Astrocyte of the spinal cord (primary cell): Measurements from ENCODE around the gene ZNF423.

ENCODE experiments used
- DNase-seq: peaks from one replicate; pipeline ENCODE4 v3.0.0; 2011; ENCODE audit warnings: low read depth, low spot score
- H3K4me3 ChIP-seq: 2 replicates; pipeline ENCODE4 v1.5.1; 2011; ENCODE audit warnings: low read depth, mild to moderate bottlenecking, low read length, moderate library complexity
- in situ Hi-C: cut with HindIII; loops from 2 replicates; pipeline ENCODE4 v1.10.0; 2017; ENCODE audit warnings: low sequenced_read_pairs
- TF ChIP-seq, protein P1 (sequence below): IDR thresholded peaks from 2 replicates; pipeline ENCODE4 v1.5.1; 2012; ENCODE audit warnings: low read depth, mild to moderate bottlenecking, low read length, inconsistent platforms

ZNF423 gene

DNA sequence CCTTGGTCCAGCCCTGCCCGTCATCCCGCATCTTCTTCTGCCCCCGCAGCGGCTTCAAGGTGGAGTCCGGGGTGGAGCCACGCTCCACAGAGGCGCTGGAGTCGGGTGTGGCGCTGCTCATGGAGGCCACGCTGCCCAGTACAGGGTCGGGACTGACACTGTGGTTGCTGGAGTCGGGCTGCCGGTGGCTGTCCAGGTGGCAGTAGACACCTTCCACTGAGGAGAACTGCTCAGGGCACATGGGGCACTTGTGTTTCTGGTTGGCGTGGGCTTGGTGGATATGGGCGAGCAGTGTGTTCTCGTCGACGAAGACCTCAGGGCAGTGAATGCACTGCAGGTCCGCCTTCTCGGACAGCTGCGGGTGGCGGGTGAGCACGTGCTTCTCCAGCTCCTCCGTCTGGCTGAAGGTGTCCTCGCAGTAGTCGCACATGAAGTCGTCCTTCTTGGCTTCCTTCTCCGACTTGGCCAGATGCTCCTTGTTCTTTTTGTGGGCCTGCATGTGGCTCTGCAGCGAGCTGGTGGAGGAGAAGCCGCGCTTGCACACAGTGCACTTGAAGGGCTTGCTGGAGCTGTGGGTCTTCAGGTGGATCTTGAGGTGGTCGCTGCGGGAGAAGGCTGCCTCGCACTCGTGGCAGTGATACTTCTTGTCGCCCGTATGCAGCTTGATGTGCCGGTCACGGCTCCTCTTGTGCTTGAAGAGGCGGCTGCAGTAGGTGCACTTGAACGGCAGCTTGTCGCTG lies 217.8 kb downstream of the ZNF423 start:
- no peak for DNase-seq
- H3K4me3 ChIP-seq, result no peak overlapping the region
- TF ChIP-seq, protein P1, sequence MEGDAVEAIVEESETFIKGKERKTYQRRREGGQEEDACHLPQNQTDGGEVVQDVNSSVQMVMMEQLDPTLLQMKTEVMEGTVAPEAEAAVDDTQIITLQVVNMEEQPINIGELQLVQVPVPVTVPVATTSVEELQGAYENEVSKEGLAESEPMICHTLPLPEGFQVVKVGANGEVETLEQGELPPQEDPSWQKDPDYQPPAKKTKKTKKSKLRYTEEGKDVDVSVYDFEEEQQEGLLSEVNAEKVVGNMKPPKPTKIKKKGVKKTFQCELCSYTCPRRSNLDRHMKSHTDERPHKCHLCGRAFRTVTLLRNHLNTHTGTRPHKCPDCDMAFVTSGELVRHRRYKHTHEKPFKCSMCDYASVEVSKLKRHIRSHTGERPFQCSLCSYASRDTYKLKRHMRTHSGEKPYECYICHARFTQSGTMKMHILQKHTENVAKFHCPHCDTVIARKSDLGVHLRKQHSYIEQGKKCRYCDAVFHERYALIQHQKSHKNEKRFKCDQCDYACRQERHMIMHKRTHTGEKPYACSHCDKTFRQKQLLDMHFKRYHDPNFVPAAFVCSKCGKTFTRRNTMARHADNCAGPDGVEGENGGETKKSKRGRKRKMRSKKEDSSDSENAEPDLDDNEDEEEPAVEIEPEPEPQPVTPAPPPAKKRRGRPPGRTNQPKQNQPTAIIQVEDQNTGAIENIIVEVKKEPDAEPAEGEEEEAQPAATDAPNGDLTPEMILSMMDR, result no peak
- in situ Hi-C loops, result no loop called here

GRCh38 chr16:49637511-49637910 lies 218.4 kb downstream of the ZNF423 start:
- no peak overlapping the region for H3K4me3 ChIP-seq
- TF ChIP-seq, protein P1, result no peak
- in situ Hi-C loops, result no loop called here
- no peak for DNase-seq

- in situ Hi-C loops, result no loop called here
- DNase-seq, result no peak
- TF ChIP-seq, protein P1, result no peak
- H3K4me3 ChIP-seq, result no peak overlapping the region
Measured at GRCh38 chr16:49636608-49637007, 219.3 kb downstream of the ZNF423 start.

- in situ Hi-C loops, result no loop called here
- DNase-seq, result no peak
- no peak overlapping the region for H3K4me3 ChIP-seq
- TF ChIP-seq, protein P1, result no peak
Measured at GRCh38 chr16:49635591-49636581, 220.0 kb downstream of the ZNF423 start.

- no peak overlapping the region for H3K4me3 ChIP-seq
- TF ChIP-seq, protein P1, result no peak
- DNase-seq, result no peak
- in situ Hi-C loops, result no loop called here
Measured at GRCh38 chr16:49635009-49635350, 220.9 kb downstream of the ZNF423 start.

GRCh38 chr16:49634235-49635008 lies 221.5 kb downstream of the ZNF423 start:
- in situ Hi-C loops, result no loop called here
- no peak for DNase-seq

More at GRCh38 chr16:49634235-49635008, 221.5 kb downstream of the ZNF423 start:
- TF ChIP-seq, protein P1, result no peak
- no peak overlapping the region for H3K4me3 ChIP-seq
